GM18511 (cell line): ENCODE results near the gene GDPGP1.
A peak's percentile ranks its signal among the peaks of the same experiment; 100 is the strongest.

ENCODE experiments used
- ATAC-seq: cut with Tn5 transposase; IDR thresholded peaks from one replicate; pipeline ENCODE4 v1.9.1; 2021; ENCODE audit warnings: mild to moderate bottlenecking, moderate library complexity; ENCODE audit not compliant: unreplicated experiment

Gene GDPGP1

GRCh38 chr15:90223441-90224165 is 10.4 kb upstream of the GDPGP1 start:
- ATAC-seq: no peak

- ATAC-seq: no peak
Observed at GRCh38 chr15:90225047-90225446, 9.0 kb upstream of the GDPGP1 start.

GRCh38 chr15:90225504-90226234 is 8.3 kb upstream of the GDPGP1 start:
- no peak for ATAC-seq

GRCh38 chr15:90227336-90227735 is 6.7 kb upstream of the GDPGP1 start:
- ATAC-seq: no peak

- ATAC-seq: no peak
Observed at GRCh38 chr15:90227816-90228772, 5.9 kb upstream of the GDPGP1 start.

- no peak for ATAC-seq
Observed at GRCh38 chr15:90228960-90229359, 5.0 kb upstream of the GDPGP1 start.

- no peak for ATAC-seq
Observed at GRCh38 chr15:90230071-90230494, 3.9 kb upstream of the GDPGP1 start.

- ATAC-seq: no peak
Observed at GRCh38 chr15:90230610-90231009, 3.4 kb upstream of the GDPGP1 start.

GRCh38 chr15:90231028-90232017 is 2.7 kb upstream of the GDPGP1 start:
- ATAC-seq: peak; percentile 24

GRCh38 chr15:90232196-90232595 is 1.8 kb upstream of the GDPGP1 start:
- ATAC-seq: no peak

GRCh38 chr15:90232941-90233386 is 1.0 kb upstream of the GDPGP1 start:
- peak; percentile 0 for ATAC-seq

GRCh38 chr15:90233387-90234095 is 468 bp upstream of the GDPGP1 start, which contains the start of gene CIB1:
CIB1 (minus strand) TSS chr15:90233941; CDS start chr15:90233885, 56 bp downstream.
- ATAC-seq: peak; percentile 84

- ATAC-seq: no peak
Observed at GRCh38 chr15:90239371-90239770, 5.4 kb downstream of the GDPGP1 start.

GRCh38 chr15:90240856-90241255 is 6.8 kb downstream of the GDPGP1 start:
- no peak for ATAC-seq

GRCh38 chr15:90241343-90242192 is 7.6 kb downstream of the GDPGP1 start:
- no peak for ATAC-seq

GRCh38 chr15:90243943-90244639 is 10.1 kb downstream of the GDPGP1 start:
- no peak for ATAC-seq

- no peak for ATAC-seq
Observed at GRCh38 chr15:90248789-90249202, 14.8 kb downstream of the GDPGP1 start.
